Liver (tissue), 9 donors: ENCODE data around the gene SBF2. TPM values are rescaled to one million over a fixed set of nuclear protein-coding genes. Genes with fewer than 3 reads are reported as not detected.

Source experiments
- DNase-seq: peaks from one replicate; pipeline ENCODE4 v3.0.0-alpha.2; 2017; ENCODE audit warnings: low spot score
- H3K27ac ChIP-seq, 2 donors: one replicate each; pipeline ENCODE4 v1.7.0; 2013; ENCODE audit warnings: inconsistent platforms in 2 of 2, low read length in 2 of 2, control low read depth in 1 of 2, low read depth in 1 of 2, mild to moderate bottlenecking in 1 of 2
- H3K27me3 ChIP-seq, 4 donors: one replicate each; pipeline versions ENCODE4 v1.6.1 to v1.7.0; 2013; ENCODE audit warnings: low read length in 3 of 4, inconsistent platforms in 1 of 4, mild to moderate bottlenecking in 1 of 4, moderate library complexity in 1 of 4; ENCODE audit not compliant: control insufficient read depth in 4 of 4, insufficient read depth in 4 of 4
- H3K36me3 ChIP-seq, 4 donors: one replicate each; pipeline versions ENCODE4 v1.6.1 to v1.7.0; 2013; ENCODE audit warnings: low read length in 3 of 4, mild to moderate bottlenecking in 3 of 4, low read depth in 1 of 4, moderate library complexity in 1 of 4; ENCODE audit not compliant: control insufficient read depth in 4 of 4, insufficient read depth in 3 of 4
- H3K4me1 ChIP-seq, 4 donors: one replicate each; pipeline versions ENCODE4 v1.6.1 to v1.7.0; 2013; ENCODE audit warnings: low read length in 3 of 4, mild to moderate bottlenecking in 3 of 4, moderate library complexity in 1 of 4; ENCODE audit not compliant: control insufficient read depth in 4 of 4, insufficient read depth in 4 of 4
- H3K4me3 ChIP-seq, 3 donors: one replicate each; pipeline versions ENCODE4 v1.6.1 to v1.7.0; 2013; ENCODE audit warnings: low read length in 3 of 3, control low read depth in 1 of 3, low read depth in 1 of 3, mild to moderate bottlenecking in 1 of 3
- H3K9ac ChIP-seq, 2 donors: one replicate each; pipeline ENCODE4 v1.7.0; 2013; ENCODE audit warnings: low read length in 2 of 2, mild to moderate bottlenecking in 2 of 2, moderate library complexity in 2 of 2, control low read depth in 1 of 2, low read depth in 1 of 2
- H3K9me3 ChIP-seq, 4 donors: one replicate each; pipeline versions ENCODE4 v1.6.1 to v1.7.0; 2013; ENCODE audit warnings: low read length in 3 of 4; ENCODE audit not compliant: control insufficient read depth in 4 of 4
- EGR1 ChIP-seq, 2 donors: IDR thresholded peaks; 2 replicates each; pipeline ENCODE4 v1.6.1; 2016 to 2018; ENCODE audit warnings: antibody characterized with exemption in 2 of 2, low read depth in 2 of 2
- FOXA1 ChIP-seq: IDR thresholded peaks from 2 replicates; pipeline ENCODE4 v1.6.1; 2016; ENCODE audit warnings: antibody characterized with exemption
- FOXA2 ChIP-seq: IDR thresholded peaks from 2 replicates; pipeline ENCODE4 v1.6.1; 2016; ENCODE audit warnings: antibody characterized with exemption
- HNF4A ChIP-seq, 2 donors: conservative IDR thresholded peaks; 2 replicates each; pipeline ENCODE4 v1.6.1; 2016; ENCODE audit warnings: antibody characterized with exemption in 2 of 2, mild to moderate bottlenecking in 2 of 2
- HNF4G ChIP-seq: IDR thresholded peaks from 2 replicates; pipeline ENCODE4 v1.6.1; 2016; ENCODE audit warnings: antibody characterized with exemption
- JUND ChIP-seq, 2 donors: IDR thresholded peaks; 2 replicates each; pipeline ENCODE4 v1.6.1; 2016; ENCODE audit warnings: antibody characterized with exemption in 2 of 2
- RAD21 ChIP-seq, 2 donors: IDR thresholded peaks; 2 replicates each; pipeline ENCODE4 v1.6.1; 2016; ENCODE audit warnings: antibody characterized with exemption in 2 of 2, mild to moderate bottlenecking in 2 of 2
- RXRA ChIP-seq, 2 donors: IDR thresholded peaks; 2 replicates each; pipeline ENCODE4 v1.6.1; 2017 to 2018; ENCODE audit warnings: antibody characterized with exemption in 2 of 2, mild to moderate bottlenecking in 1 of 2
- WGBS: extraction: QIAGEN DNeasy Blood & Tissue Kit; methylation state at CpG from one replicate; pipeline ENCODE4 v1.1.7; 2013; 5-methylcytosine and 5-hydroxymethylcytosine counted together
- polyA plus RNA-seq, 2 donors: library from polyadenylated mRNA; stranded (reverse) in 1 of 2; unstranded in 1 of 2; fragments of 200-250 nt in 1 of 2; fragments of >200 nt in 1 of 2; fragmentation: Nextera tagmentation in 1 of 2; extraction: Ambion mirVana in 1 of 2; gene quantifications; one replicate each; pipeline versions ENCODE4 v1.2.1 to v1.2.3, GENCODE V29; 2013 to 2015
- total RNA-seq, 2 donors: library from RNA; depleted of rRNA; stranded (reverse); fragments of >200 nt; gene quantifications; one replicate each; pipeline ENCODE4 v1.2.3, GENCODE V29; 2014
- TF ChIP-seq, protein P1 (sequence below): fragments of 150-350 bp; IDR thresholded peaks from 2 replicates; pipeline ENCODE4 v1.5.1; 2017; ENCODE audit warnings: improper control_type of control experiment, low read depth, low read length; ENCODE audit not compliant: missing input control
- TF ChIP-seq, protein P2 (sequence below): IDR thresholded peaks from 2 replicates; pipeline ENCODE4 v1.6.1; 2016; ENCODE audit warnings: antibody characterized with exemption
- TF ChIP-seq, protein P3 (sequence below): IDR thresholded peaks from 2 replicates; pipeline ENCODE4 v1.6.1; 2016; ENCODE audit warnings: antibody characterized with exemption
- donor health status: healthy.
- donor health status: healthy.
- donor health status: healthy.
- donor health status: healthy.
- donor health status: healthy.

The SBF2 gene
- total and polyA plus RNA-seq, 4 donors = 7.5 to 31.3 (median 14.7) TPM

DNA sequence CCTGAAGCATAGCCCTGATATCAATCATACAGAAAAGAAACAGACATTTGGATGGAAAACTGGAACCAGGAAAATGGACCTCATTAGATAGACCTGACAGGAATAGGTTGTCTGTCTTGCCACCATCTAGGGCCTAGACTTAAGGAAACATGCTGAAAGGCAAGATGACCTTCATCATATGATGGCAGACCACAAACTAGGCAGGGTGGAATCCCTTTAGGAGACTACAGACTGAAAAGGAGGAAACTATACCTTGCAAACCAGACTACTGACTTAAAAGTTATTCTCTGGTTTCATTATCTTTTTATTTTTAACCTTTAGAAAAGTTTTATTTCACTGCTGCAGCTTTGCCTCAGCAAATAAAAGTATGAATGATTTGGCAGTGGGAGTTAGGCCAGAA is 20.3 kb downstream of the SBF2 start (continued):
- TF ChIP-seq, protein P1, sequence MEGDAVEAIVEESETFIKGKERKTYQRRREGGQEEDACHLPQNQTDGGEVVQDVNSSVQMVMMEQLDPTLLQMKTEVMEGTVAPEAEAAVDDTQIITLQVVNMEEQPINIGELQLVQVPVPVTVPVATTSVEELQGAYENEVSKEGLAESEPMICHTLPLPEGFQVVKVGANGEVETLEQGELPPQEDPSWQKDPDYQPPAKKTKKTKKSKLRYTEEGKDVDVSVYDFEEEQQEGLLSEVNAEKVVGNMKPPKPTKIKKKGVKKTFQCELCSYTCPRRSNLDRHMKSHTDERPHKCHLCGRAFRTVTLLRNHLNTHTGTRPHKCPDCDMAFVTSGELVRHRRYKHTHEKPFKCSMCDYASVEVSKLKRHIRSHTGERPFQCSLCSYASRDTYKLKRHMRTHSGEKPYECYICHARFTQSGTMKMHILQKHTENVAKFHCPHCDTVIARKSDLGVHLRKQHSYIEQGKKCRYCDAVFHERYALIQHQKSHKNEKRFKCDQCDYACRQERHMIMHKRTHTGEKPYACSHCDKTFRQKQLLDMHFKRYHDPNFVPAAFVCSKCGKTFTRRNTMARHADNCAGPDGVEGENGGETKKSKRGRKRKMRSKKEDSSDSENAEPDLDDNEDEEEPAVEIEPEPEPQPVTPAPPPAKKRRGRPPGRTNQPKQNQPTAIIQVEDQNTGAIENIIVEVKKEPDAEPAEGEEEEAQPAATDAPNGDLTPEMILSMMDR = no peak
- TF ChIP-seq FOXA2 (no peak), HNF4G (no peak), RAD21 (IDR thresholded peaks at IDR 0.05) (no peak), HNF4A (conservative IDR thresholded peaks at IDR 0.05) (no peak), RXRA (IDR thresholded peaks at IDR 0.05) (no peak)
- TF ChIP-seq, protein P2, sequence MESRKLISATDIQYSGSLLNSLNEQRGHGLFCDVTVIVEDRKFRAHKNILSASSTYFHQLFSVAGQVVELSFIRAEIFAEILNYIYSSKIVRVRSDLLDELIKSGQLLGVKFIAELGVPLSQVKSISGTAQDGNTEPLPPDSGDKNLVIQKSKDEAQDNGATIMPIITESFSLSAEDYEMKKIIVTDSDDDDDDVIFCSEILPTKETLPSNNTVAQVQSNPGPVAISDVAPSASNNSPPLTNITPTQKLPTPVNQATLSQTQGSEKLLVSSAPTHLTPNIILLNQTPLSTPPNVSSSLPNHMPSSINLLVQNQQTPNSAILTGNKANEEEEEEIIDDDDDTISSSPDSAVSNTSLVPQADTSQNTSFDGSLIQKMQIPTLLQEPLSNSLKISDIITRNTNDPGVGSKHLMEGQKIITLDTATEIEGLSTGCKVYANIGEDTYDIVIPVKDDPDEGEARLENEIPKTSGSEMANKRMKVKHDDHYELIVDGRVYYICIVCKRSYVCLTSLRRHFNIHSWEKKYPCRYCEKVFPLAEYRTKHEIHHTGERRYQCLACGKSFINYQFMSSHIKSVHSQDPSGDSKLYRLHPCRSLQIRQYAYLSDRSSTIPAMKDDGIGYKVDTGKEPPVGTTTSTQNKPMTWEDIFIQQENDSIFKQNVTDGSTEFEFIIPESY = no peak

DNA sequence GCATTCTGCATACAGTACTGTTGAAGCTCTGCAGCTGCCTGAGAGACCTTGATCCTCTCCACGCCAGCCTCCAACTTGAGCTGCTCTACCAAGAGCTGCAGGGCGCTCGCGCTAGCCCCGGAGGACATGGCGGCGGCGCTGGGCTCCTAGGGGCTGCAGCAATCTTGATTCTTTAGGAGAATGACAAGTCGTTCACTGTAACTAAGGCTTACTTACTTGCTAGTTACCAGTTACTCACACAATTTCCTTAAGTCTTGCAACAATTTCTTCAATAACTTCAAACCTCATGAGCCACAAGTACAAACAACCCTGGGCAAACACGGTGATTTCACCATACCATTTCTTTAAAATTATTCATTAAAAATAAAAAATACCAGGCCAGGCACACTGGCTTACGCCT is 21.9 kb downstream of the SBF2 start:
- 94% methylated on average over 11 of the region's 11 CpGs for WGBS
- Histone ChIP-seq H3K27ac (no peak overlapping the region), H3K4me3 (no peak overlapping the region), H3K4me1 (peaks cover 0 to 2% (median 0%) of the 10 kb centered on the region in 4 donors), H3K36me3 (no peaks in the 10 kb centered on the region), H3K9me3 (no peaks in the 10 kb centered on the region), H3K27me3 (no peaks in the 10 kb centered on the region), H3K9ac (no peak overlapping the region)
- DNase-seq = no peak
- TF ChIP-seq, protein P3, sequence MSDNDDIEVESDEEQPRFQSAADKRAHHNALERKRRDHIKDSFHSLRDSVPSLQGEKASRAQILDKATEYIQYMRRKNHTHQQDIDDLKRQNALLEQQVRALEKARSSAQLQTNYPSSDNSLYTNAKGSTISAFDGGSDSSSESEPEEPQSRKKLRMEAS = no peak
- no peak for TF ChIP-seq RAD21 (IDR thresholded peaks at IDR 0.05)
- no peak for TF ChIP-seq FOXA1
- TF ChIP-seq, protein P2 = no peak
- TF ChIP-seq RXRA (IDR thresholded peaks at IDR 0.05) = no peak
- no peak for TF ChIP-seq JUND (IDR thresholded peaks at IDR 0.05)
- no peak for TF ChIP-seq FOXA2
- no peak for TF ChIP-seq EGR1 (IDR thresholded peaks at IDR 0.05; ENCODE audit: low read depth in 2 of 2)
- TF ChIP-seq, protein P1 = no peak
- TF ChIP-seq HNF4A (conservative IDR thresholded peaks at IDR 0.05) = no peak
